ENCODE data around the gene OSBP2.

Gene OSBP2

DNA sequence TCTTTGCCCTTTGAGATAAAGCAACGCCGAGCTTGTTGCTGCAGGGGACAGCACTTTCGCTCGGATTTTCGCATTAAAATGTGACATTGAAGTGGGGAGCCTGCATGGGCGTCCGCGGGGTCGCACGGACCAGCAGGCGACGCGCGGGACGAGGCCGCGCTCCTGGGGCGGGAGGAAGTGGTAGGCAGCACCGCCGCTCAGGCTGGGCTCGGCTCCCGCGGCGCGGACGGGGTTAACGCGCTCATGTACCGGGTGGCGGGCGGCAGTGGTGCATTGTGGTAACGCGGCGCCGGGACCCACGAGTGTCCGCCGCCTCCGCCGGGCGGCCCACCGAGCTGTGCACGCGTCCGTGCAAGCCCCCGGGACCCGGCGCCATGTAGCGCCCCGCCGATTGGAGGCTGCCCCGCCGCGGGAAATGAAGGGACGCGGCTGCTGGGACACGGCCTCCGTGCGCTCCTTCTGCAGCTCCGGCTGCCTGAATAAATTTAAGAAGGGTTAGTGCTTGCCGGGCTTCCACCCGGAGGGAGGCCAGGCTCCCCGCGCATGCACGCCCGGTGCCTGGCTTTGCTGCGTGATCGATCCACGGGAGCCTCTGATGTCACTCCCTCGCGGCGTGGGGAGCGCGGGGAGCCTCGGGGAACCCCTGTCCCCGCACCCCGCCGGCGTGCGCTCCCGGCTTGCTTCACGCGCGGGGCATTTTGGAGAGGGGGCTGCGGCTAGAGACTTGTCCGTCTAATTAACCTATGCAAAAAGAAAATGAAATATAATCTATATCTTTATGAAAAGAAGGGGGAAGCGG lies 127.7 kb downstream of the OSBP2 start:
- TF ChIP-seq, protein P1, sequence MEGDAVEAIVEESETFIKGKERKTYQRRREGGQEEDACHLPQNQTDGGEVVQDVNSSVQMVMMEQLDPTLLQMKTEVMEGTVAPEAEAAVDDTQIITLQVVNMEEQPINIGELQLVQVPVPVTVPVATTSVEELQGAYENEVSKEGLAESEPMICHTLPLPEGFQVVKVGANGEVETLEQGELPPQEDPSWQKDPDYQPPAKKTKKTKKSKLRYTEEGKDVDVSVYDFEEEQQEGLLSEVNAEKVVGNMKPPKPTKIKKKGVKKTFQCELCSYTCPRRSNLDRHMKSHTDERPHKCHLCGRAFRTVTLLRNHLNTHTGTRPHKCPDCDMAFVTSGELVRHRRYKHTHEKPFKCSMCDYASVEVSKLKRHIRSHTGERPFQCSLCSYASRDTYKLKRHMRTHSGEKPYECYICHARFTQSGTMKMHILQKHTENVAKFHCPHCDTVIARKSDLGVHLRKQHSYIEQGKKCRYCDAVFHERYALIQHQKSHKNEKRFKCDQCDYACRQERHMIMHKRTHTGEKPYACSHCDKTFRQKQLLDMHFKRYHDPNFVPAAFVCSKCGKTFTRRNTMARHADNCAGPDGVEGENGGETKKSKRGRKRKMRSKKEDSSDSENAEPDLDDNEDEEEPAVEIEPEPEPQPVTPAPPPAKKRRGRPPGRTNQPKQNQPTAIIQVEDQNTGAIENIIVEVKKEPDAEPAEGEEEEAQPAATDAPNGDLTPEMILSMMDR (IDR thresholded peaks at IDR 0.05; ENCODE audit: borderline replicate concordance, insufficient read depth, low read depth, low read length), result no peak
- H3K4me3 ChIP-seq (ENCODE audit: low read depth, low read length), result no peak overlapping the region

DNA sequence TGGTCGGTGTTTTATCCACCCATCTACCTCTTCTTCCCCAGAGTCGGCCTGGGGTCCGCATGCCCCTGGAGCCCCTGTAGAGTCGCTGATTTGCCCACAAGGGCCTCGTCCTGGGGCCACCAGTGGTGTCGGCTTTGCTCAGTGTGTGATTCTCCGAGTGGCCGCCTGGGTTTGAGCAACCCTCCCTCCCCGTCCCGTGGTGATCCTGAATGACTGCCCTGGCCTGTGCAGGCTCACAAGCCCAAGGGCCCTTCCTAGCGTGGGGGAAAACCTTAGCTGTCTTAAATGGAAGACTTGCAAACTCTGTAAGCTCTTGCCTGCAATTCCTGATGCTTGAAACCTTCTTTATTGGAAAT lies 128.3 kb downstream of the OSBP2 start:
- TF ChIP-seq, protein P1 (IDR thresholded peaks at IDR 0.05; ENCODE audit: borderline replicate concordance, insufficient read depth, low read depth, low read length), result no peak
- H3K4me3 ChIP-seq (ENCODE audit: low read depth, low read length), result no peak overlapping the region

DNA sequence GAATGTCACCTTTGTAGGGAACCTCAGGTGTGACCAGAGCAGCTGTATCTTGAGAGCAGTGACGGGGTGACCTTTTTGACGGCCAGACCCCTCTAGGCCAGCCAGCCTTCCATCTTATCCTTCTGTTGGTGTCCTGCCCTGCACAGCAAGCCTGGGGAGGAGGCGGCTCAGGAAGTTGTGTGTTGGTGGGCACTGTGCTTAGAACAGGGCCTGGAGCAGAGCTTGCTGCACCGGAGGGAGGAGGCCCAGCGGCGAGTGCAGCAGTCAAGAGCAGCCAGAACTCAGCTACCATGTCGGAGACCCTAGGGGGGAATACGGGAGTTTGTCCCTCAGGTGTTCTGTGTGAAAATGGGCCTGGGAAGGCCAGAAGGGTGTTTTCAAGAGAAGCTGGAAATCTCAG lies 129.4 kb downstream of the OSBP2 start:
- TF ChIP-seq, protein P1 (IDR thresholded peaks at IDR 0.05; ENCODE audit: borderline replicate concordance, insufficient read depth, low read depth, low read length), result no peak
- no peak overlapping the region for H3K4me3 ChIP-seq (ENCODE audit: low read depth, low read length)

DNA sequence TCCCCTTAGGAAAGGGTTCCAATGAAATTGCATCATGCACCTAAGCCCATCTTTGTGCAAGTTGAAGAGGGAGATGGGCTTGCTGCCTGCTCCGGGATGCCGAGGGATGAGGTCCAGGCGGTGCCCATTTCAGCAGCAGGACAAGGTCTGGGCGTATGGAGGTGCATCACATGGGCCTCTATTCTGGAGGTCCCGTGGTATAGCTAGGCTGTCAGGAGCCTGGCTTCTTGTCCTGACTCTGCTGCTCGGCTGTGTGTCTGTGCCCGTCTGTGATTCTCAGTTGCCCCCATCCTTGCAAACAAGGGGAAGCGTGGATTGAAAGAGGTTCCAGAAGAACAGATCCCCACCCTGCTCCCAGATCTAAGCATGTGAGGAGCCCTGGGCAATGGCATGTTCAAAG lies 130.0 kb downstream of the OSBP2 start:
- TF ChIP-seq, protein P1 (IDR thresholded peaks at IDR 0.05; ENCODE audit: borderline replicate concordance, insufficient read depth, low read depth, low read length), result no peak
- no peak overlapping the region for H3K4me3 ChIP-seq (ENCODE audit: low read depth, low read length)

DNA sequence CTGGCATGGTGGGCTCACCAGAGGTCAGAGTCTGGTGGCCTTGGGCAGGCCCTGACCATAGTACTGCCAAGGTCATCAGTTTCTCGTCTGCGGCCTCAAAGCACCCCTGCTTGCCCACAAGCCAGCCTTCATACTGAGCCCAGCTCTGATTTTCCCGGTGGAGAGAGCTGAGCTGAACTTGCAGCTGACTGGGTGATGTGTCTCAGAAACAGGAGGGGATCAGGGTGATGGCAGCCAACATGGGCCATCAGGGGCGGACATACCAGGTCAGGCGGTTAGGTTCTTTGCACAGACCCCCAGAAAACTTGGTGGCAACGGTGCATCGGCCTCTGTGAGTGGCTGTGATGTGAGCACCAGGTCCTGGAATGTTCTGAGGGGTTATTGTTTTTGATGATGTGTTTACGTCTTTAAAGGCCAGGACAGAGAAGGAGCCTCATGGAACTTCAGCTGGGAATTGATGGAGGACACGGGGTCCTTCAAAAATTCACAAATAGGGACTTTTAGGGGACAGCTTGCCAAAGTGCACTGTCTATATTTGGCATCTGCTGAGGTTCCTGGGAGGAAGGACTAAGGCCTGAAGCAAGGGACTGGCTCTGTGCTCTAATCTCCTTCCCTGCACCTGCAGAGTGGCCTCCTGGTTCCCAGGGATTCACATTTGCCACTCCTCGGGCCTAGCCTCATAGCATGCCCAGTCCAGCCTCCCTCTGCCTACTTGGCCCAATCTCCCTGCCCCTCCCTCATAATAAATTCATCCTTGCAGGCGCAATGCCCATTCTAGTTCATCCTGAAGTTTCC lies 131.2 kb downstream of the OSBP2 start:
- TF ChIP-seq, protein P1 (IDR thresholded peaks at IDR 0.05; ENCODE audit: borderline replicate concordance, insufficient read depth, low read depth, low read length), result no peak
- H3K4me3 ChIP-seq (ENCODE audit: low read depth, low read length), result no peak overlapping the region

DNA sequence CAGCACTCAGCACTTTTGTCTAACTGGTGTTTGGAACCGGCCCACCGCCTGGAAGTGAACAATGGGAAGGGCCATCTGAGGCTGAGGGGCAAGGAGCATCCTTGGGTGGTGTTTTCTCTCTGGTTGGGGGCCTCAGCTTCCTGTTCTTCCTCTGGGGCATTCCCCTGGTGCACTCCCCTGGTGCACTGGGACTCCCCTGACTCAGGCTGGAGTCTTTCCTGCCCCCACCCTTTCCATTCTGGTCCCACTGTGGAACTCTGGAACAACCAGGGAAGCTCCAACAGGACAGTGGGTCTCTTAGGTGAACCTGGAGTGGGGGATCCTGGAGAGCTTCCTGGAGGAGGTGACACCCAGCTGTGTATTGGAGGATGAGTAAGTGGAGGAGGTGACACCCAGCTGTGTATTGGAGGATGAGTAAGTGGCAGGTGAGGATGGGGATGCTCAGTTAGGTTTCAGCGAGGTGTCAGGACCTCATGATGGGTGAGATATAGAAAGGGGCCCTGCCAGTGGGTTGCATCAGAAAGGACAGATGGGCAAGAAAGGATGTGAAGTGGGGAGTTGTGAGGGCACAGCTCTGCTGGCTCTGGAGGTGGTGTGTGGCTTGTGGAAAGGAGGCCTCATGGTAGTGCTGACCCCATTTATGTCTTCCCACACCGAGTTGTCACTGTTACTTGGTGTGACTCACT lies 132.1 kb downstream of the OSBP2 start:
- H3K4me3 ChIP-seq (ENCODE audit: low read depth, low read length), result no peak overlapping the region

More for the DNA sequence above, 132.1 kb downstream of the OSBP2 start:
- TF ChIP-seq, protein P1 (IDR thresholded peaks at IDR 0.05; ENCODE audit: borderline replicate concordance, insufficient read depth, low read depth, low read length), result no peak
